Transverse colon (tissue), 4 donors: Measurements from ENCODE around the gene STOX2. TPM values are rescaled to one million over a fixed set of nuclear protein-coding genes. Genes with fewer than 3 reads are reported as not detected.

Experiments used
- DNase-seq: peaks from one replicate; pipeline ENCODE4 v3.0.0-alpha.2; 2019
- H3K27ac ChIP-seq, 4 donors: fragments of 200-600 bp; sonication (generic); 2 replicates each; pipeline ENCODE4 v1.5.1; 2016 to 2018; ENCODE audit warnings: inconsistent platforms in 4 of 4
- H3K27me3 ChIP-seq: fragments of 200-600 bp; sonication (generic); 2 replicates; pipeline ENCODE4 v1.5.1; 2017; ENCODE audit warnings: inconsistent platforms
- H3K36me3 ChIP-seq, 4 donors: fragments of 200-600 bp; sonication (generic); 2 replicates each; pipeline ENCODE4 v1.5.1; 2017 to 2019; ENCODE audit warnings: inconsistent platforms in 4 of 4
- H3K4me1 ChIP-seq, 4 donors: fragments of 200-600 bp; sonication (generic); 2 replicates each; pipeline ENCODE4 v1.5.1; 2017 to 2020; ENCODE audit warnings: inconsistent platforms in 4 of 4
- H3K4me3 ChIP-seq, 4 donors: fragments of 200-600 bp; sonication (generic); 1 replicate in 1 of 4; 2 replicates in 3 of 4; pipeline versions ENCODE4 v1.5.1 to v1.6.1; 2017 to 2019; ENCODE audit warnings: inconsistent platforms in 4 of 4
- H3K9me3 ChIP-seq, 2 donors: fragments of 200-600 bp; sonication (generic); 2 replicates each; pipeline ENCODE4 v1.5.1; 2017 to 2019; ENCODE audit warnings: inconsistent platforms in 2 of 2
- CTCF ChIP-seq, 5 experiments: fragments of 200-600 bp in 3 of 5; fragments of 450-650 bp in 2 of 5; sonication (generic) in 3 of 5; IDR thresholded peaks; 1 replicate in 2 of 5; 2 replicates in 3 of 5; pipeline ENCODE4 v1.5.1; 2016 to 2017; ENCODE audit warnings: antibody characterized with exemption in 5 of 5, inconsistent platforms in 3 of 5, mild to moderate bottlenecking in 2 of 5, moderate library complexity in 1 of 5
- EP300 ChIP-seq: sonication (generic); formaldehyde crosslinking; IDR thresholded peaks from one replicate; pipeline ENCODE4 v1.6.1; 2017; ENCODE audit warnings: antibody characterized with exemption, low read depth
- POLR2A ChIP-seq: fragments of 450-650 bp; IDR thresholded peaks from one replicate; pipeline ENCODE4 v1.6.1; 2016; ENCODE audit warnings: antibody characterized with exemption, mild to moderate bottlenecking, moderate library complexity
- POLR2AphosphoS5 ChIP-seq, 3 donors: sonication (generic); formaldehyde crosslinking; IDR thresholded peaks; one replicate each; pipeline ENCODE4 v1.6.1; 2016; ENCODE audit warnings: antibody characterized with exemption in 3 of 3
- WGBS, 2 donors: methylation state at CpG; one replicate each; pipeline ENCODE4 v1.1.5; 2018; ENCODE audit warnings: low coverage in 1 of 2; 5-methylcytosine and 5-hydroxymethylcytosine counted together
- in situ Hi-C, 4 donors: fragments of 200-750 bp; cut with MboI; loops; one replicate each; pipeline versions ENCODE4 v1.15.0 to v1.15.1; 2017; ENCODE audit warnings: low sequenced_read_pairs in 3 of 4, low pct_ligation_motif_present in 1 of 4, low pct_unique_long_range_greater_than_20kb in 1 of 4
- intact Hi-C: fragments of 100-400 bp; cut with DNase I; formaldehyde crosslinking; loops from one replicate; pipeline ENCODE4 v1.15.1; 2023; ENCODE audit warnings: low total_unique reads
- total RNA-seq, 4 donors: library from RNA; depleted of rRNA; stranded (reverse); fragments of >200 nt; gene quantifications; one replicate each; pipeline ENCODE4 v1.1.0, GENCODE V29; 2016

Gene STOX2
- total RNA-seq, 4 donors from 2014 or later, result 0.37 to 90.8 (median 7.7) TPM

GRCh38 chr4:184061582-184061981 is 156.5 kb downstream of the STOX2 start:
- peaks cover 0 to 15% (median 8%) of the 10 kb centered on the region in 4 donors for H3K4me1 ChIP-seq
- in situ Hi-C loops (no loop called here), intact Hi-C loops (no loop called here)
- no peak overlapping the region for H3K27ac ChIP-seq
- no peaks in the 10 kb centered on the region for H3K36me3 ChIP-seq
- no peak for DNase-seq
- TF ChIP-seq POLR2A (no peak), CTCF (IDR thresholded peaks at IDR 0.05) (no peak), POLR2AphosphoS5 (IDR thresholded peaks at IDR 0.05) (no peak), EP300 (no peak)
- 90% methylated on average over 7 of the region's 7 CpGs; no CpG with 5 or more reads in 1 of the 2 donors for WGBS, 2 donors
- no peaks in the 10 kb centered on the region for H3K27me3 ChIP-seq
- H3K9me3 ChIP-seq, result no peaks in the 10 kb centered on the region
- H3K4me3 ChIP-seq, result no peak overlapping the region

GRCh38 chr4:184062769-184063168 is 157.7 kb downstream of the STOX2 start:
- intact Hi-C loops (no loop called here), in situ Hi-C loops (no loop called here)

GRCh38 chr4:184064877-184065276 is 159.8 kb downstream of the STOX2 start:
- intact Hi-C loops (no loop called here), in situ Hi-C loops (no loop called here)
- no peaks in the 10 kb centered on the region for H3K9me3 ChIP-seq
- peaks cover 0 to 24% (median 14%) of the 10 kb centered on the region in 4 donors for H3K4me1 ChIP-seq
- no peaks in the 10 kb centered on the region for H3K36me3 ChIP-seq
- TF ChIP-seq POLR2AphosphoS5 (IDR thresholded peaks at IDR 0.05) (peak in 1 of 3 donors; percentile 9), CTCF (IDR thresholded peaks at IDR 0.05) (no peak)
- 33 to 52% methylated on average over 3 to 5 of the region's 5 CpGs for WGBS, 2 donors
- H3K4me3 ChIP-seq, result no peak overlapping the region
- H3K27me3 ChIP-seq, result no peaks in the 10 kb centered on the region
- peak overlapping the region in 2 of 4 donors; percentile 14 to 62 for H3K27ac ChIP-seq
- DNase-seq, result peak; percentile 91

More at GRCh38 chr4:184062769-184063168, 157.7 kb downstream of the STOX2 start:
- 88 to 90% methylated on average over 7 of the region's 7 CpGs for WGBS, 2 donors
- peaks cover 0 to 24% (median 12%) of the 10 kb centered on the region in 4 donors for H3K4me1 ChIP-seq
- H3K36me3 ChIP-seq, result no peaks in the 10 kb centered on the region
- no peak for TF ChIP-seq CTCF (IDR thresholded peaks at IDR 0.05)
- TF ChIP-seq POLR2A, result no peak
- H3K27ac ChIP-seq, result no peak overlapping the region
- no peaks in the 10 kb centered on the region for H3K9me3 ChIP-seq
- DNase-seq, result no peak
- H3K4me3 ChIP-seq, result no peak overlapping the region
- no peaks in the 10 kb centered on the region for H3K27me3 ChIP-seq

- no peaks in the 10 kb centered on the region for H3K36me3 ChIP-seq
- H3K9me3 ChIP-seq, result peaks cover 1 to 2% of the 10 kb centered on the region in 2 donors
- H3K4me1 ChIP-seq, result peaks cover 0 to 24% (median 14%) of the 10 kb centered on the region in 4 donors
- H3K27ac ChIP-seq, result peak overlapping the region in 3 of 4 donors; percentile 15 to 48 (median 46)
- TF ChIP-seq EP300 (no peak), POLR2AphosphoS5 (IDR thresholded peaks at IDR 0.05) (no peak), CTCF (IDR thresholded peaks at IDR 0.05) (no peak), POLR2A (no peak)
- in situ Hi-C loops (no loop called here), intact Hi-C loops (no loop called here)
- no peaks in the 10 kb centered on the region for H3K27me3 ChIP-seq
- H3K4me3 ChIP-seq, result no peak overlapping the region
- 27 to 38% methylated on average over 9 of the region's 9 CpGs for WGBS, 2 donors
- no peak for DNase-seq
Observed at GRCh38 chr4:184066584-184067300, 161.6 kb downstream of the STOX2 start.
